ENCODE results near the gene LMCD1.

LMCD1 gene

DNA sequence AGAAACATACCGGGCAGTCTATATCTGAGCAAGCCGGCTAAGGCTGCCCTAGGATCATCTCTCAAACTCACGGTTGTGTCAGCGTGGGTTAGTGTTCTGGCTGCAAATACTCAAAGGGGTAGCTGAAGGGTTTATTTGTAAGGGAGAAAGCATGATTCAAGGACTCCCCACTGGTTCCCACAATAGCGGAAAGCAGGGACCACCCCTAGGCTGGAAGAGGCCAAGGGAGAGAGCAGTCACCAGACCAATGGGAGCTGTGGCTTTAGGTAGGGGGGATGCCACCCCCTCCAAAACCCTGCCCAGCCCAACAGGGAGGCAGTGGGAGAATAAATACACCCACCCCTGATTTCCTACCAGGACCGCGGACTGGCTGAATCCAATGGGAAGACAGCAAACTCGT, 7.3 kb upstream of the LMCD1 start:
- H3K36me3 ChIP-seq: no peaks in the 10 kb centered on the region
- TF ChIP-seq, protein P1, sequence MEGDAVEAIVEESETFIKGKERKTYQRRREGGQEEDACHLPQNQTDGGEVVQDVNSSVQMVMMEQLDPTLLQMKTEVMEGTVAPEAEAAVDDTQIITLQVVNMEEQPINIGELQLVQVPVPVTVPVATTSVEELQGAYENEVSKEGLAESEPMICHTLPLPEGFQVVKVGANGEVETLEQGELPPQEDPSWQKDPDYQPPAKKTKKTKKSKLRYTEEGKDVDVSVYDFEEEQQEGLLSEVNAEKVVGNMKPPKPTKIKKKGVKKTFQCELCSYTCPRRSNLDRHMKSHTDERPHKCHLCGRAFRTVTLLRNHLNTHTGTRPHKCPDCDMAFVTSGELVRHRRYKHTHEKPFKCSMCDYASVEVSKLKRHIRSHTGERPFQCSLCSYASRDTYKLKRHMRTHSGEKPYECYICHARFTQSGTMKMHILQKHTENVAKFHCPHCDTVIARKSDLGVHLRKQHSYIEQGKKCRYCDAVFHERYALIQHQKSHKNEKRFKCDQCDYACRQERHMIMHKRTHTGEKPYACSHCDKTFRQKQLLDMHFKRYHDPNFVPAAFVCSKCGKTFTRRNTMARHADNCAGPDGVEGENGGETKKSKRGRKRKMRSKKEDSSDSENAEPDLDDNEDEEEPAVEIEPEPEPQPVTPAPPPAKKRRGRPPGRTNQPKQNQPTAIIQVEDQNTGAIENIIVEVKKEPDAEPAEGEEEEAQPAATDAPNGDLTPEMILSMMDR (IDR thresholded peaks at IDR 0.05; ENCODE audit: low read depth, low read length): no peak
- no peaks in the 10 kb centered on the region for H3K27me3 ChIP-seq
- H3K4me3 ChIP-seq (ENCODE audit: low read depth, low read length): no peak overlapping the region
- H3K4me1 ChIP-seq: peaks cover 2% of the 10 kb centered on the region; the same call in 1 of the 2 replicates
- no peak for DNase-seq
- H3K9me3 ChIP-seq: no peaks in the 10 kb centered on the region

DNA sequence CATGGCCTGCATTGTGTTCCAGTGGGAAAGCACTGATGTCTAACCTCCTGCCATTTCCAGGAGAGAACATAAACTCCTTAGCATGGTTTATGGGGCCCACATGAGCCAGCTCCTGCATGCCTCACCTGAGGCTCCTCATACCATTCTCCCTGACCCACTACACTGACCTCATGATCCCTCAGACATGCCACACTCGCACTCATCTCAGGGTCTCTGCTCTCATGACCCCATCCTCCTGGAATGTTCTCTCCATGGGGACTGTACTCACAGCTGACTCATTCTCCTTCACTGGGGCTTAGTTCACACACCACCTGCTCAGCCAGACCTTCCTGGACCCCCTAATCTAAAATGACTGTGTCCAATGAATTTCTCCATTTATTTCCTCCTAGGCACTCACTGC, 4.0 kb upstream of the LMCD1 start:
- no peak overlapping the region for H3K4me3 ChIP-seq (ENCODE audit: low read depth, low read length)
- H3K4me1 ChIP-seq: no peaks in the 10 kb centered on the region
- no peak for DNase-seq
- H3K27me3 ChIP-seq: no peaks in the 10 kb centered on the region
- TF ChIP-seq, protein P1 (IDR thresholded peaks at IDR 0.05; ENCODE audit: low read depth, low read length): no peak
- H3K9me3 ChIP-seq: no peaks in the 10 kb centered on the region
- H3K36me3 ChIP-seq: no peaks in the 10 kb centered on the region

DNA sequence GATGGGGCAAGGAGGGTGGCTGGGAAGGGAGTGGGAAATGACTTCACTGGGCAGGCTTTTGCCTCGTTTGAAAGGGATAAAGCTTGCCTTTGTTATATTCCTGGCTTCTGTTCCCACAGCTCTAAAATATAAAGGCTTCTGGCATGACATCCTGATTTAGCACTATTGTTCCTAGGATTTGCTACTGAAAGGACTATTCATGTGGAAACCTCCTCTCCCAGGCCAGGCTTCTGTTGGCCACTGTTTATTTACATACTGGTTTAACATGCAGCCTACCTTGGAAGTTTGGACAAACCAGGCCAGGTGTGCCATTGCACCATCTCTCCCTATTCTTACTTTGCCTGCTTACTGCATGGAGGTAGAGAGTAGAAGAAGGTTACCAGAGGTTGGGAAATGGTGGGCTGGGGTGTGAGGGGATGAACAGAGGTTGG, 2.4 kb upstream of the LMCD1 start:
- Histone ChIP-seq H3K4me1 (no peaks in the 10 kb centered on the region), H3K36me3 (no peaks in the 10 kb centered on the region), H3K9me3 (no peaks in the 10 kb centered on the region), H3K4me3 (ENCODE audit: low read depth, low read length) (no peak overlapping the region), H3K27me3 (no peaks in the 10 kb centered on the region)
- TF ChIP-seq, protein P1 (IDR thresholded peaks at IDR 0.05; ENCODE audit: low read depth, low read length): no peak
- DNase-seq: no peak

DNA sequence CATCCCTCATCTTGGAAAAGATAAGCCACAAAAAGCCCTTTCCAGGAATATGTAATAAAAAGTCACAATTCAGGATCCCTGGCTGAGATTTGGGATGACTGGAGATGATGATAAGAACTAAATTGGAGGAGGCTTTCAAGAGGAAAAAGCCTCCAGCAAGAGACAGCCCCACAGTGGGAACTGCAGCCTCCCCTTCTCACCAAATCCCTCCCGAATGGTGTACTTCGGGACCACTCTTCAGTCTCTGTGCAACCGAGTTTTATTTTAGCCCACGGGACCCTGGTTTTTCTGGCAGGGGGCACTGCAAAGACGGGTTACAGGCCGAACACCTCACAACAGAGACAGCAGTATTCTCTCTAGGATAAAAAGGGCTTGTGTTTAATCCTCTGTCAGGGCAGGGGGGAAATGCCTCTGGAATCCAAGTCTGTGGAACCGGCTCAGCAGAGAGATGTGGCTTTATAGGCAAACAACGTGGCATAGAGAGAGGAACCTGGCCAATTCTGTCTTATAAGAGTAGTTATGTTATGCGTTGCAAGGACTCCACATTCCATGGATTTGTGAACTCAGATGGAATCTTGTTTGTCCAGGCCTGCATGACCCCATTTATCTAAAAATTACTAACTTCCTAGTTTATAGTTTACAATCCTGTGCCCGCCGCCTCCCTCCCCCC, 1.2 kb upstream of the LMCD1 start:
- Histone ChIP-seq H3K9me3 (no peaks in the 10 kb centered on the region), H3K4me1 (no peaks in the 10 kb centered on the region), H3K4me3 (ENCODE audit: low read depth, low read length) (peak overlapping the region; percentile 24; the same call in 1 of the 2 replicates), H3K27me3 (no peaks in the 10 kb centered on the region), H3K36me3 (no peaks in the 10 kb centered on the region)
- TF ChIP-seq, protein P1 (IDR thresholded peaks at IDR 0.05; ENCODE audit: low read depth, low read length): peak; percentile 17; the same call in 1 of the 2 replicates
- DNase-seq: peak; percentile 8

DNA sequence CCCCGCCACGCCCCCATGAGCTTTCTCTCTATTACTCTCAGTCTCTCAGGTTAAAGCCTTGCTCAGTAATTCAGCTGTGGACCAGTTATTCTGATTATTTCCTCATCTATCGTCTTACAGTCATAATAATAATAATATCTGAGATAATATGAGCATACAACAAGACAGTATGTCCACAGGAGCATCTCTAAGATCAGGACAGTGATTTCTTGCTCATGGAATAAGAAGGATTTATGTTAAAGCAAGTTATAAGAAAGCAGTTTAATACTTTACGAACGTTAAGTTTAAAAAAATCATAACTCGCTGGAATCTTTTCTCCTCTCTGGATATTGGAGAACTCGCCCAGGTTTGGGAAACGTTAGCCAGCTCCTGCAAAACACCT, 643 bp upstream of the LMCD1 start:
- no peaks in the 10 kb centered on the region for H3K4me1 ChIP-seq
- peak overlapping the region; percentile 50 for H3K4me3 ChIP-seq (ENCODE audit: low read depth, low read length)
- TF ChIP-seq, protein P1 (IDR thresholded peaks at IDR 0.05; ENCODE audit: low read depth, low read length): no peak
- no peaks in the 10 kb centered on the region for H3K27me3 ChIP-seq
- DNase-seq: no peak
- no peaks in the 10 kb centered on the region for H3K36me3 ChIP-seq
- H3K9me3 ChIP-seq: no peaks in the 10 kb centered on the region

DNA sequence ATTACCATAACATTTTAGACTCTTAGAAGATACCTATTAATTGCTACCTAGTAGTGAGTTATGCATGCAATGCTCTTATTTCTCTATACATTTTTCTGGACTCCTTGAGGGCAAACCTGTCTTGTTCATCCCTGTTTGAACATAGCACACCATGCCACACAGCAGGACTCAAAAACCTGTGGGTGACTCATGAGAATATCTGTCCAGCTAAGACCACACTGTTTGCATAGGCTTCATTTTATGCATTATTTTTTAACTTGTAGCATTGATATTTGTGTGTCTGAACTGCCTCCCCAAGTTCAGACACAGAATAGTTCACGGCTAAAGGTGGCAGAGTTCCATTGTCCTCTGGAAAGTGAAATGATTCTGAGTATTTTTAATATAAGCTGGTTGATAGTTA, 1.8 kb downstream of the LMCD1 start:
- Histone ChIP-seq H3K27me3 (no peaks in the 10 kb centered on the region), H3K4me1 (no peaks in the 10 kb centered on the region), H3K4me3 (ENCODE audit: low read depth, low read length) (no peak overlapping the region), H3K36me3 (no peaks in the 10 kb centered on the region), H3K9me3 (no peaks in the 10 kb centered on the region)
- TF ChIP-seq, protein P1 (IDR thresholded peaks at IDR 0.05; ENCODE audit: low read depth, low read length): no peak
- DNase-seq: no peak
